HepG2 (cell line): ENCODE data around the gene TMEM198. TPM values are rescaled to one million over a fixed set of nuclear protein-coding genes. Genes with fewer than 3 reads are reported as not detected.

Experiments
- CENPT ChIP-seq: sonication (generic); formaldehyde crosslinking; IDR thresholded peaks from 2 replicates; pipeline ENCODE4 v1.8.0; 2022; ENCODE audit warnings: low read depth, mild to moderate bottlenecking, moderate library complexity, missing genetic modification reagents
- HOXA3 ChIP-seq: sonication (generic); formaldehyde crosslinking; IDR thresholded peaks from 2 replicates; pipeline ENCODE4 v1.5.0; 2020; ENCODE audit warnings: missing genetic modification reagents
- ISL2 ChIP-seq: sonication (generic); formaldehyde crosslinking; IDR thresholded peaks from 2 replicates; pipeline ENCODE4 v1.5.0; 2020; ENCODE audit warnings: missing genetic modification reagents
- RORA ChIP-seq: sonication (generic); formaldehyde crosslinking; IDR thresholded peaks from 2 replicates; pipeline ENCODE4 v1.5.0; 2020; ENCODE audit warnings: mild to moderate bottlenecking, missing genetic modification reagents, moderate library complexity
- SNAI1 ChIP-seq: sonication (generic); formaldehyde crosslinking; IDR thresholded peaks from 2 replicates; pipeline ENCODE4 v1.5.0; 2020; ENCODE audit warnings: mild to moderate bottlenecking, missing genetic modification reagents, borderline replicate concordance
- TBX2 ChIP-seq: sonication (generic); formaldehyde crosslinking; IDR thresholded peaks from 2 replicates; pipeline ENCODE4 v1.5.0; 2020; ENCODE audit warnings: missing genetic modification reagents, mild to moderate bottlenecking, borderline replicate concordance
- ZNF136 ChIP-seq: sonication (generic); formaldehyde crosslinking; IDR thresholded peaks from 2 replicates; pipeline ENCODE4 v1.8.1; 2022; ENCODE audit warnings: low read depth, mild to moderate bottlenecking, moderate library complexity, missing genetic modification reagents
- ZNF772 ChIP-seq: sonication (generic); formaldehyde crosslinking; IDR thresholded peaks from 2 replicates; pipeline ENCODE4 v1.5.0; 2020; ENCODE audit warnings: mild to moderate bottlenecking, missing genetic modification reagents
- polyA plus RNA-seq, 8 experiments: library from polyadenylated mRNA; depleted of rRNA in 3 of 8; stranded (reverse) in 7 of 8; unstranded in 1 of 8; fragments of >200 nt; fragmentation: Illumina TruSeq in 4 of 8; extraction: Trizol in 4 of 8; gene quantifications; 2 replicates each; pipeline versions ENCODE4 v1.2.1 to v1.2.3, GENCODE V29; 2011 to 2016; ENCODE audit warnings: low read depth in 4 of 8, missing spikeins in 1 of 8, mixed read lengths in 1 of 8; ENCODE audit not compliant: insufficient read depth in 1 of 8
- total RNA-seq, 5 experiments: library from RNA; depleted of rRNA; stranded (reverse); fragments of >200 nt; fragmentation: Illumina TruSeq; extraction: Trizol; gene quantifications; 2 replicates each; pipeline ENCODE4 v1.2.3, GENCODE V29; 2016; ENCODE audit warnings: low read depth in 1 of 5
- TF ChIP-seq, protein P1 (sequence below), 2 experiments: fragments of 450-650 bp in 1 of 2; sonication (generic) in 1 of 2; formaldehyde crosslinking in 1 of 2; IDR thresholded peaks; 2 replicates each; pipeline versions ENCODE4 v1.6.1 to v1.8.0; 2016 to 2022; ENCODE audit warnings: antibody characterized with exemption in 1 of 2, mild to moderate bottlenecking in 1 of 2, missing genetic modification reagents in 1 of 2
- TF ChIP-seq, protein P2 (sequence below), 2 experiments: sonication (generic) in 1 of 2; formaldehyde crosslinking in 1 of 2; IDR thresholded peaks; 2 replicates each; pipeline versions ENCODE4 v1.6.1 to v1.9.0; 2014 to 2022; ENCODE audit warnings: antibody characterized with exemption in 1 of 2, borderline replicate concordance in 1 of 2, inconsistent platforms in 1 of 2, low read depth in 1 of 2, missing genetic modification reagents in 1 of 2

TMEM198 gene
- total and polyA plus RNA-seq, 2 of the 13 experiments (the other 11 are each of a cell fraction or from before 2014, with no cell fraction given): 17.3 to 23.5 TPM

DNA sequence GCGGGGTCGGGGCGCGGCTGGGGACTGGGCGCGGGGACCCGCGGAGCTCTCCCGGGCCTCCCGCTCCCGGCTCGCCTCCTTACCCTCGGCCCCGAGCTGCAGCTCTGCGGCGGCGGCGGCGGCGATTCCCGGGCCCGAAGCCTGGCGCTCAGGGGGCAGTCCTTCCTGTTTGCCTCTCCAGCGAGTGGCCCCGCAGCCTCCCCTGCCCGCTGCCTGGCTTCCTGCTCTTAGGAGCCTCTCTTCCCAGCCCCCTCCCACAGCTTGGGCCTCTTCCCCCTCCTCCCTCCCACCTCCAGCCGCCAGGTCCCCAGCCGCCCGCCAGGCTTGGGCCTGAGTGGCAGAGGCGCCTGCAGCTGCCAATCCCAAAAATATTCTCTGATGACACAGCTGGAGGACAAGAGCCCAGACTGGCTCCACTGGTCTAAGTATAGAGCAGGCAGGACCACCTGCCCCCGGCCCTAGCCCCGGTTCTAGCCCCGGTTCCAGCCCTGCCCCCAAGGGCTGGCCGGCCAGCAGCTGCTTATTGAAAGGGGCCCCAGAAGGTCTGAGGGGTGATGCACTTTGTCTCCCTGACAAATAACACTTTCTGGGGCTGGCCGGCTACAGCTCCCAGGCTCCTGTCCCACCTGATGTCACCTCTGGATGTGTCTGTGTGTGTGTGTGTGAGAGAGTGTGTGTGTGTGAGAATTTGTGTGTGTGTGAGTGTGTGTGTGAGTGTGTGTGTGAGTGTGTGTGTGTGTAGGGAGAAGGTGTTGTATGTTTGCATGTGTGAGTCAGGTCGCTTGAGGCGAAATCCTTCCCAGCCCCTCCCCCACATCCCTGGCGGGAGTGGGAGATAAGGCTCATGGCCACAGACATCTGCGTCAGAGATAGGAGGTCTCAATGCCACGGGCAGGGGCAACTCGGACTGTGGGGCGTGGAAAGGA, 27.7 kb downstream of the TMEM198 start, which contains the start of gene OBSL1 (continued):
- TF ChIP-seq, protein P1, sequence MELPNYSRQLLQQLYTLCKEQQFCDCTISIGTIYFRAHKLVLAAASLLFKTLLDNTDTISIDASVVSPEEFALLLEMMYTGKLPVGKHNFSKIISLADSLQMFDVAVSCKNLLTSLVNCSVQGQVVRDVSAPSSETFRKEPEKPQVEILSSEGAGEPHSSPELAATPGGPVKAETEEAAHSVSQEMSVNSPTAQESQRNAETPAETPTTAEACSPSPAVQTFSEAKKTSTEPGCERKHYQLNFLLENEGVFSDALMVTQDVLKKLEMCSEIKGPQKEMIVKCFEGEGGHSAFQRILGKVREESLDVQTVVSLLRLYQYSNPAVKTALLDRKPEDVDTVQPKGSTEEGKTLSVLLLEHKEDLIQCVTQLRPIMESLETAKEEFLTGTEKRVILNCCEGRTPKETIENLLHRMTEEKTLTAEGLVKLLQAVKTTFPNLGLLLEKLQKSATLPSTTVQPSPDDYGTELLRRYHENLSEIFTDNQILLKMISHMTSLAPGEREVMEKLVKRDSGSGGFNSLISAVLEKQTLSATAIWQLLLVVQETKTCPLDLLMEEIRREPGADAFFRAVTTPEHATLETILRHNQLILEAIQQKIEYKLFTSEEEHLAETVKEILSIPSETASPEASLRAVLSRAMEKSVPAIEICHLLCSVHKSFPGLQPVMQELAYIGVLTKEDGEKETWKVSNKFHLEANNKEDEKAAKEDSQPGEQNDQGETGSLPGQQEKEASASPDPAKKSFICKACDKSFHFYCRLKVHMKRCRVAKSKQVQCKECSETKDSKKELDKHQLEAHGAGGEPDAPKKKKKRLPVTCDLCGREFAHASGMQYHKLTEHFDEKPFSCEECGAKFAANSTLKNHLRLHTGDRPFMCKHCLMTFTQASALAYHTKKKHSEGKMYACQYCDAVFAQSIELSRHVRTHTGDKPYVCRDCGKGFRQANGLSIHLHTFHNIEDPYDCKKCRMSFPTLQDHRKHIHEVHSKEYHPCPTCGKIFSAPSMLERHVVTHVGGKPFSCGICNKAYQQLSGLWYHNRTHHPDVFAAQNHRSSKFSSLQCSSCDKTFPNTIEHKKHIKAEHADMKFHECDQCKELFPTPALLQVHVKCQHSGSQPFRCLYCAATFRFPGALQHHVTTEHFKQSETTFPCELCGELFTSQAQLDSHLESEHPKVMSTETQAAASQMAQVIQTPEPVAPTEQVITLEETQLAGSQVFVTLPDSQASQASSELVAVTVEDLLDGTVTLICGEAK (IDR thresholded peaks at IDR 0.05): no peak
- TF ChIP-seq, protein P1 (CRISPR knock-in tag; IDR thresholded peaks at IDR 0.05): peak; percentile 62
- TF ChIP-seq RORA (CRISPR knock-in tag) (no peak), HOXA3 (peak; percentile 73), SNAI1 (CRISPR knock-in tag) (0 out of 2 replicates have a peak, but pooled peaks have one; percentile 39), ISL2 (CRISPR knock-in tag) (peak; percentile 10; the same call in 1 of the 2 replicates), ZNF772 (CRISPR knock-in tag) (no peak; the same call in 1 of the 2 replicates), ZNF136 (CRISPR knock-in tag) (peak; percentile 96), CENPT (CRISPR knock-in tag) (no peak), TBX2 (CRISPR knock-in tag) (peak; percentile 92)
- TF ChIP-seq, protein P2, sequence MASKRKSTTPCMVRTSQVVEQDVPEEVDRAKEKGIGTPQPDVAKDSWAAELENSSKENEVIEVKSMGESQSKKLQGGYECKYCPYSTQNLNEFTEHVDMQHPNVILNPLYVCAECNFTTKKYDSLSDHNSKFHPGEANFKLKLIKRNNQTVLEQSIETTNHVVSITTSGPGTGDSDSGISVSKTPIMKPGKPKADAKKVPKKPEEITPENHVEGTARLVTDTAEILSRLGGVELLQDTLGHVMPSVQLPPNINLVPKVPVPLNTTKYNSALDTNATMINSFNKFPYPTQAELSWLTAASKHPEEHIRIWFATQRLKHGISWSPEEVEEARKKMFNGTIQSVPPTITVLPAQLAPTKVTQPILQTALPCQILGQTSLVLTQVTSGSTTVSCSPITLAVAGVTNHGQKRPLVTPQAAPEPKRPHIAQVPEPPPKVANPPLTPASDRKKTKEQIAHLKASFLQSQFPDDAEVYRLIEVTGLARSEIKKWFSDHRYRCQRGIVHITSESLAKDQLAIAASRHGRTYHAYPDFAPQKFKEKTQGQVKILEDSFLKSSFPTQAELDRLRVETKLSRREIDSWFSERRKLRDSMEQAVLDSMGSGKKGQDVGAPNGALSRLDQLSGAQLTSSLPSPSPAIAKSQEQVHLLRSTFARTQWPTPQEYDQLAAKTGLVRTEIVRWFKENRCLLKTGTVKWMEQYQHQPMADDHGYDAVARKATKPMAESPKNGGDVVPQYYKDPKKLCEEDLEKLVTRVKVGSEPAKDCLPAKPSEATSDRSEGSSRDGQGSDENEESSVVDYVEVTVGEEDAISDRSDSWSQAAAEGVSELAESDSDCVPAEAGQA (IDR thresholded peaks at IDR 0.05; ENCODE audit: low read depth): peak; percentile 25; the same call in 1 of the 2 replicates
- TF ChIP-seq, protein P2 (CRISPR knock-in tag; IDR thresholded peaks at IDR 0.05; ENCODE audit: borderline replicate concordance): no peak
